ENCODE measurements around the gene NDUFA5.

NDUFA5 gene

GRCh38 chr7:123579416-123579815 lies 21.8 kb upstream of the NDUFA5 start:
- Histone ChIP-seq H3K9ac (ENCODE audit: low read length) (no peak overlapping the region), H3K4me1 (ENCODE audit: control insufficient read depth, insufficient read depth, low read length) (no peaks in the 10 kb centered on the region), H3K36me3 (ENCODE audit: control insufficient read depth, insufficient read depth, low read length) (no peaks in the 10 kb centered on the region), H3K9me3 (ENCODE audit: control insufficient read depth, low read length) (no peaks in the 10 kb centered on the region), H3K4me3 (ENCODE audit: low read length) (no peak overlapping the region), H3K27me3 (ENCODE audit: control insufficient read depth, insufficient read depth, low read length) (no peaks in the 10 kb centered on the region)

- no peaks in the 10 kb centered on the region for H3K9me3 ChIP-seq (ENCODE audit: control insufficient read depth, low read length)
- H3K9ac ChIP-seq (ENCODE audit: low read length) = no peak overlapping the region
- no peaks in the 10 kb centered on the region for H3K4me1 ChIP-seq (ENCODE audit: control insufficient read depth, insufficient read depth, low read length)
- no peaks in the 10 kb centered on the region for H3K36me3 ChIP-seq (ENCODE audit: control insufficient read depth, insufficient read depth, low read length)
- no peak overlapping the region for H3K4me3 ChIP-seq (ENCODE audit: low read length)
- no peaks in the 10 kb centered on the region for H3K27me3 ChIP-seq (ENCODE audit: control insufficient read depth, insufficient read depth, low read length)
Measured at GRCh38 chr7:123573896-123574467, 16.4 kb upstream of the NDUFA5 start.

GRCh38 chr7:123573341-123573740 lies 15.7 kb upstream of the NDUFA5 start:
- Histone ChIP-seq H3K27me3 (ENCODE audit: control insufficient read depth, insufficient read depth, low read length) (no peaks in the 10 kb centered on the region), H3K9ac (ENCODE audit: low read length) (no peak overlapping the region), H3K4me3 (ENCODE audit: low read length) (no peak overlapping the region), H3K9me3 (ENCODE audit: control insufficient read depth, low read length) (no peaks in the 10 kb centered on the region), H3K4me1 (ENCODE audit: control insufficient read depth, insufficient read depth, low read length) (no peaks in the 10 kb centered on the region), H3K36me3 (ENCODE audit: control insufficient read depth, insufficient read depth, low read length) (no peaks in the 10 kb centered on the region)

GRCh38 chr7:123571684-123572083 lies 14.1 kb upstream of the NDUFA5 start:
- Histone ChIP-seq H3K4me3 (ENCODE audit: low read length) (no peak overlapping the region), H3K36me3 (ENCODE audit: control insufficient read depth, insufficient read depth, low read length) (no peaks in the 10 kb centered on the region), H3K9ac (ENCODE audit: low read length) (no peak overlapping the region), H3K27me3 (ENCODE audit: control insufficient read depth, insufficient read depth, low read length) (no peaks in the 10 kb centered on the region), H3K9me3 (ENCODE audit: control insufficient read depth, low read length) (no peaks in the 10 kb centered on the region), H3K4me1 (ENCODE audit: control insufficient read depth, insufficient read depth, low read length) (no peaks in the 10 kb centered on the region)

GRCh38 chr7:123571187-123571586 lies 13.6 kb upstream of the NDUFA5 start:
- no peaks in the 10 kb centered on the region for H3K36me3 ChIP-seq (ENCODE audit: control insufficient read depth, insufficient read depth, low read length)
- H3K9me3 ChIP-seq (ENCODE audit: control insufficient read depth, low read length) = no peaks in the 10 kb centered on the region
- no peaks in the 10 kb centered on the region for H3K27me3 ChIP-seq (ENCODE audit: control insufficient read depth, insufficient read depth, low read length)
- no peak overlapping the region for H3K9ac ChIP-seq (ENCODE audit: low read length)
- H3K4me1 ChIP-seq (ENCODE audit: control insufficient read depth, insufficient read depth, low read length) = no peaks in the 10 kb centered on the region
- no peak overlapping the region for H3K4me3 ChIP-seq (ENCODE audit: low read length)

- no peaks in the 10 kb centered on the region for H3K27me3 ChIP-seq (ENCODE audit: control insufficient read depth, insufficient read depth, low read length)
- no peak overlapping the region for H3K4me3 ChIP-seq (ENCODE audit: low read length)
- no peaks in the 10 kb centered on the region for H3K4me1 ChIP-seq (ENCODE audit: control insufficient read depth, insufficient read depth, low read length)
- no peaks in the 10 kb centered on the region for H3K9me3 ChIP-seq (ENCODE audit: control insufficient read depth, low read length)
- no peak overlapping the region for H3K9ac ChIP-seq (ENCODE audit: low read length)
- H3K36me3 ChIP-seq (ENCODE audit: control insufficient read depth, insufficient read depth, low read length) = no peaks in the 10 kb centered on the region
Measured at GRCh38 chr7:123570390-123571182, 13.0 kb upstream of the NDUFA5 start.

- Histone ChIP-seq H3K4me3 (ENCODE audit: low read length) (no peak overlapping the region), H3K36me3 (ENCODE audit: control insufficient read depth, insufficient read depth, low read length) (no peaks in the 10 kb centered on the region), H3K27me3 (ENCODE audit: control insufficient read depth, insufficient read depth, low read length) (no peaks in the 10 kb centered on the region), H3K4me1 (ENCODE audit: control insufficient read depth, insufficient read depth, low read length) (no peaks in the 10 kb centered on the region), H3K9ac (ENCODE audit: low read length) (no peak overlapping the region), H3K9me3 (ENCODE audit: control insufficient read depth, low read length) (no peaks in the 10 kb centered on the region)
Measured at GRCh38 chr7:123569352-123570010, 11.9 kb upstream of the NDUFA5 start.

- H3K9ac ChIP-seq (ENCODE audit: low read length) = no peak overlapping the region
- H3K36me3 ChIP-seq (ENCODE audit: control insufficient read depth, insufficient read depth, low read length) = no peaks in the 10 kb centered on the region
- no peaks in the 10 kb centered on the region for H3K27me3 ChIP-seq (ENCODE audit: control insufficient read depth, insufficient read depth, low read length)
- H3K4me1 ChIP-seq (ENCODE audit: control insufficient read depth, insufficient read depth, low read length) = no peaks in the 10 kb centered on the region
- H3K4me3 ChIP-seq (ENCODE audit: low read length) = no peak overlapping the region
- H3K9me3 ChIP-seq (ENCODE audit: control insufficient read depth, low read length) = no peaks in the 10 kb centered on the region
Measured at GRCh38 chr7:123562121-123562520, 4.5 kb upstream of the NDUFA5 start.

- no peaks in the 10 kb centered on the region for H3K9me3 ChIP-seq (ENCODE audit: control insufficient read depth, low read length)
- no peaks in the 10 kb centered on the region for H3K27me3 ChIP-seq (ENCODE audit: control insufficient read depth, insufficient read depth, low read length)
- peaks cover 8% of the 10 kb centered on the region for H3K4me1 ChIP-seq (ENCODE audit: control insufficient read depth, insufficient read depth, low read length)
- H3K4me3 ChIP-seq (ENCODE audit: low read length) = peak overlapping the region; percentile 98
- H3K36me3 ChIP-seq (ENCODE audit: control insufficient read depth, insufficient read depth, low read length) = no peaks in the 10 kb centered on the region
- H3K9ac ChIP-seq (ENCODE audit: low read length) = peak overlapping the region; percentile 96
Measured at GRCh38 chr7:123558289-123558874, 764 bp upstream of the NDUFA5 start.

- peaks cover 8% of the 10 kb centered on the region for H3K4me1 ChIP-seq (ENCODE audit: control insufficient read depth, insufficient read depth, low read length)
- H3K27me3 ChIP-seq (ENCODE audit: control insufficient read depth, insufficient read depth, low read length) = no peaks in the 10 kb centered on the region
- peak overlapping the region; percentile 96 for H3K9ac ChIP-seq (ENCODE audit: low read length)
- peak overlapping the region; percentile 98 for H3K4me3 ChIP-seq (ENCODE audit: low read length)
- H3K36me3 ChIP-seq (ENCODE audit: control insufficient read depth, insufficient read depth, low read length) = no peaks in the 10 kb centered on the region
- no peaks in the 10 kb centered on the region for H3K9me3 ChIP-seq (ENCODE audit: control insufficient read depth, low read length)
Measured at GRCh38 chr7:123557016-123557397, 611 bp downstream of the NDUFA5 start.

GRCh38 chr7:123555484-123555883 lies 2.1 kb downstream of the NDUFA5 start:
- no peak overlapping the region for H3K9ac ChIP-seq (ENCODE audit: low read length)
- no peaks in the 10 kb centered on the region for H3K27me3 ChIP-seq (ENCODE audit: control insufficient read depth, insufficient read depth, low read length)
- no peak overlapping the region for H3K4me3 ChIP-seq (ENCODE audit: low read length)
- no peaks in the 10 kb centered on the region for H3K9me3 ChIP-seq (ENCODE audit: control insufficient read depth, low read length)
- H3K4me1 ChIP-seq (ENCODE audit: control insufficient read depth, insufficient read depth, low read length) = peaks cover 8% of the 10 kb centered on the region
- H3K36me3 ChIP-seq (ENCODE audit: control insufficient read depth, insufficient read depth, low read length) = no peaks in the 10 kb centered on the region

- Histone ChIP-seq H3K27me3 (ENCODE audit: control insufficient read depth, insufficient read depth, low read length) (no peaks in the 10 kb centered on the region), H3K9me3 (ENCODE audit: control insufficient read depth, low read length) (no peaks in the 10 kb centered on the region), H3K36me3 (ENCODE audit: control insufficient read depth, insufficient read depth, low read length) (no peaks in the 10 kb centered on the region), H3K9ac (ENCODE audit: low read length) (no peak overlapping the region), H3K4me1 (ENCODE audit: control insufficient read depth, insufficient read depth, low read length) (peaks cover 8% of the 10 kb centered on the region), H3K4me3 (ENCODE audit: low read length) (no peak overlapping the region)
Measured at GRCh38 chr7:123553159-123553558, 4.5 kb downstream of the NDUFA5 start.
